Measurements from ENCODE around the gene AMOT.
A peak's percentile ranks its signal among the peaks of the same experiment; 100 is the strongest.
"Not testable (repeated sequence)": the region's sequence is repeated elsewhere in the genome, so short reads cannot be mapped to it uniquely, and the experiment has no call there.

AMOT gene

GRCh38 chrX:112868586-112868985 is 28.0 kb upstream of the AMOT start:
- no peak overlapping the region for H3K4me3 Mint-ChIP-seq
- H3K27me3 Mint-ChIP-seq (ENCODE audit: low read depth): no peaks in the 10 kb centered on the region
- H3K27ac Mint-ChIP-seq: no peak overlapping the region
- TF ChIP-seq CTCF (IDR thresholded peaks at IDR 0.05; ENCODE audit: unreplicated experiment in 3 of 3): no peak
- H3K36me3 Mint-ChIP-seq (ENCODE audit: low read depth): no peaks in the 10 kb centered on the region
- H3K9me3 Mint-ChIP-seq: no peaks in the 10 kb centered on the region
- H3K4me1 Mint-ChIP-seq: peaks cover 5% of the 10 kb centered on the region

- TF ChIP-seq CTCF (IDR thresholded peaks at IDR 0.05; ENCODE audit: unreplicated experiment in 3 of 3): peak in 1 of 3 experiments; percentile 10
- Mint-ChIP-seq H3K4me1 (peaks cover 5% of the 10 kb centered on the region), H3K9me3 (no peaks in the 10 kb centered on the region), H3K4me3 (no peak overlapping the region), H3K27me3 (ENCODE audit: low read depth) (no peaks in the 10 kb centered on the region), H3K36me3 (ENCODE audit: low read depth) (no peaks in the 10 kb centered on the region), H3K27ac (no peak overlapping the region)
Measured at GRCh38 chrX:112867570-112867969, 26.9 kb upstream of the AMOT start.

GRCh38 chrX:112866175-112866574 is 25.5 kb upstream of the AMOT start:
- Mint-ChIP-seq H3K27me3 (ENCODE audit: low read depth) (no peaks in the 10 kb centered on the region), H3K9me3 (no peaks in the 10 kb centered on the region), H3K36me3 (ENCODE audit: low read depth) (no peaks in the 10 kb centered on the region)

GRCh38 chrX:112865464-112866025 is 24.9 kb upstream of the AMOT start:
- H3K36me3 Mint-ChIP-seq (ENCODE audit: low read depth): no peaks in the 10 kb centered on the region
- peak overlapping the region in 2 of 3 experiments; percentile 50 to 66 for H3K27ac Mint-ChIP-seq
- TF ChIP-seq CTCF (IDR thresholded peaks at IDR 0.05; ENCODE audit: unreplicated experiment in 3 of 3): no peak
- H3K9me3 Mint-ChIP-seq: no peaks in the 10 kb centered on the region
- no peak overlapping the region for H3K4me3 Mint-ChIP-seq
- H3K4me1 Mint-ChIP-seq: peaks cover 5% of the 10 kb centered on the region
- H3K27me3 Mint-ChIP-seq (ENCODE audit: low read depth): no peaks in the 10 kb centered on the region

More at GRCh38 chrX:112866175-112866574, 25.5 kb upstream of the AMOT start:
- no peak for TF ChIP-seq CTCF (IDR thresholded peaks at IDR 0.05; ENCODE audit: unreplicated experiment in 3 of 3)
- no peak overlapping the region for H3K4me3 Mint-ChIP-seq
- H3K4me1 Mint-ChIP-seq: peaks cover 5% of the 10 kb centered on the region
- peak overlapping the region; percentile 47 to 66 (median 50) for H3K27ac Mint-ChIP-seq

- Mint-ChIP-seq H3K27ac (no peak overlapping the region), H3K4me3 (no peak overlapping the region), H3K4me1 (peaks cover 5% of the 10 kb centered on the region), H3K27me3 (ENCODE audit: low read depth) (no peaks in the 10 kb centered on the region), H3K9me3 (no peaks in the 10 kb centered on the region), H3K36me3 (ENCODE audit: low read depth) (no peaks in the 10 kb centered on the region)
- TF ChIP-seq CTCF (IDR thresholded peaks at IDR 0.05; ENCODE audit: unreplicated experiment in 3 of 3): no peak
Measured at GRCh38 chrX:112863850-112864249, 23.2 kb upstream of the AMOT start.

- peaks cover 22% of the 10 kb centered on the region for H3K4me1 Mint-ChIP-seq
- H3K27me3 Mint-ChIP-seq (ENCODE audit: low read depth): no peaks in the 10 kb centered on the region
Measured at GRCh38 chrX:112857478-112857878, 16.8 kb upstream of the AMOT start.

GRCh38 chrX:112854901-112855300 is 14.3 kb upstream of the AMOT start:
- H3K36me3 Mint-ChIP-seq (ENCODE audit: low read depth); H3K9me3 Mint-ChIP-seq; H3K27ac Mint-ChIP-seq; H3K4me3 Mint-ChIP-seq; H3K27me3 Mint-ChIP-seq (ENCODE audit: low read depth): not testable (repeated sequence)
- peaks cover 44% of the 10 kb centered on the region for H3K4me1 Mint-ChIP-seq

More at GRCh38 chrX:112857478-112857878, 16.8 kb upstream of the AMOT start:
- Mint-ChIP-seq H3K9me3 (no peaks in the 10 kb centered on the region), H3K27ac (peak overlapping the region in 1 of 3 experiments; percentile 48), H3K4me3 (no peak overlapping the region), H3K36me3 (ENCODE audit: low read depth) (peaks cover 3% of the 10 kb centered on the region)
- TF ChIP-seq CTCF (IDR thresholded peaks at IDR 0.05; ENCODE audit: unreplicated experiment in 3 of 3): no peak

All from nephron (organoid).